Thyroid gland (tissue), 4 donors: ENCODE measurements around the gene RASAL1.

Source experiments
- CTCF ChIP-seq, 6 experiments: fragments of 200-600 bp in 3 of 6; fragments of 450-650 bp in 3 of 6; sonication (generic) in 3 of 6; IDR thresholded peaks; one replicate each; pipeline ENCODE4 v1.5.1; 2016 to 2019; ENCODE audit warnings: antibody characterized with exemption in 6 of 6, mild to moderate bottlenecking in 2 of 6, inconsistent platforms in 1 of 6, moderate library complexity in 1 of 6
- POLR2A ChIP-seq, 2 donors: fragments of 450-650 bp; IDR thresholded peaks; one replicate each; pipeline ENCODE4 v1.6.1; 2017; ENCODE audit warnings: antibody characterized with exemption in 2 of 2, mild to moderate bottlenecking in 2 of 2, moderate library complexity in 1 of 2

GRCh38 chr12:113149361-113150150 is 14.0 kb upstream of the RASAL1 start, which contains the start of gene CFAP73:
- TF ChIP-seq CTCF (IDR thresholded peaks at IDR 0.05) (peak in 1 of 6 experiments; percentile 13), POLR2A (IDR thresholded peaks at IDR 0.05) (no peak)
